ENCODE measurements around the gene KRTAP10-6. TPM values are rescaled to one million over a fixed set of nuclear protein-coding genes. Genes with fewer than 3 reads are reported as not detected.

KRTAP10-6 gene
- polyA plus RNA-seq, 1 of the 3 experiments (the other 2 are of a cell fraction): not detected

GRCh38 chr21:44571296-44571695 lies 21.0 kb downstream of the KRTAP10-6 start:
- DNase-seq: no peak
- Histone ChIP-seq H3K9me3 (no peaks in the 10 kb centered on the region), H2AFZ (ENCODE audit: low read depth) (no peak overlapping the region), H3F3A (replicated peaks; ENCODE audit: insufficient read depth) (no peaks in the 10 kb centered on the region), H3K4me3 (ENCODE audit: low read depth in 2 of 2, low read length in 1 of 2) (no peak overlapping the region), H3K9me2 (no peaks in the 10 kb centered on the region), H3K4me2 (no peak overlapping the region), H3K27ac (ENCODE audit: low read depth in 2 of 2, low read length in 1 of 2) (no peak overlapping the region), H3K4me1 (ENCODE audit: control insufficient read depth in 1 of 2, insufficient read depth in 2 of 2, low read depth in 1 of 2, low read length in 1 of 2) (no peaks in the 10 kb centered on the region), H3K27me3 (ENCODE audit: insufficient read depth) (peaks cover 57% of the 10 kb centered on the region), H3K9ac (no peak overlapping the region), H3K36me3 (replicated peaks in 1 of 2; ENCODE audit: control insufficient read depth in 1 of 2, insufficient read depth in 2 of 2, low read length in 1 of 2) (no peaks in the 10 kb centered on the region), H4K20me1 (ENCODE audit: insufficient read depth) (no peaks in the 10 kb centered on the region), H3K79me2 (ENCODE audit: insufficient read depth) (no peaks in the 10 kb centered on the region)
- WGBS (ENCODE audit: low lambda C conversion rate): 17% methylated on average over 4 of the region's 4 CpGs
- TF ChIP-seq FOSL2 (IDR thresholded peaks at IDR 0.05; ENCODE audit: borderline replicate concordance, low read depth) (no peak), REST (IDR thresholded peaks at IDR 0.05; ENCODE audit: low read depth, low read length) (no peak), NRF1 (IDR thresholded peaks at IDR 0.05; ENCODE audit: low read depth, low read length) (no peak), MAX (IDR thresholded peaks at IDR 0.05; ENCODE audit: low read depth) (no peak), MXI1 (IDR thresholded peaks at IDR 0.05; ENCODE audit: low read depth, low read length) (no peak), TAF1 (IDR thresholded peaks at IDR 0.05; ENCODE audit: borderline replicate concordance, low read depth, low read length) (no peak), RAD21 (IDR thresholded peaks at IDR 0.05; ENCODE audit: low read length) (no peak), MEF2A (IDR thresholded peaks at IDR 0.05; ENCODE audit: borderline replicate concordance, low read depth) (no peak), FOXJ3 (CRISPR knock-in tag; IDR thresholded peaks at IDR 0.05) (no peak), PBX3 (IDR thresholded peaks at IDR 0.05) (no peak), EP300 (IDR thresholded peaks at IDR 0.05; ENCODE audit: borderline replicate concordance in 1 of 2, low read depth in 1 of 2, low read length in 1 of 2) (no peak), CHD2 (IDR thresholded peaks at IDR 0.05; ENCODE audit: low read length, partially characterized antibody) (no peak), SIN3A (IDR thresholded peaks at IDR 0.05; ENCODE audit: borderline replicate concordance, low read depth, low read length) (no peak), SMC3 (IDR thresholded peaks at IDR 0.05; ENCODE audit: low read depth, low read length) (no peak), TEAD4 (IDR thresholded peaks at IDR 0.05; ENCODE audit: borderline replicate concordance, insufficient read depth) (no peak)
- ChIA-PET CTCF (no interaction called here), POLR2A (no interaction called here)
